ENCODE results near the gene PARVB.

DNA sequence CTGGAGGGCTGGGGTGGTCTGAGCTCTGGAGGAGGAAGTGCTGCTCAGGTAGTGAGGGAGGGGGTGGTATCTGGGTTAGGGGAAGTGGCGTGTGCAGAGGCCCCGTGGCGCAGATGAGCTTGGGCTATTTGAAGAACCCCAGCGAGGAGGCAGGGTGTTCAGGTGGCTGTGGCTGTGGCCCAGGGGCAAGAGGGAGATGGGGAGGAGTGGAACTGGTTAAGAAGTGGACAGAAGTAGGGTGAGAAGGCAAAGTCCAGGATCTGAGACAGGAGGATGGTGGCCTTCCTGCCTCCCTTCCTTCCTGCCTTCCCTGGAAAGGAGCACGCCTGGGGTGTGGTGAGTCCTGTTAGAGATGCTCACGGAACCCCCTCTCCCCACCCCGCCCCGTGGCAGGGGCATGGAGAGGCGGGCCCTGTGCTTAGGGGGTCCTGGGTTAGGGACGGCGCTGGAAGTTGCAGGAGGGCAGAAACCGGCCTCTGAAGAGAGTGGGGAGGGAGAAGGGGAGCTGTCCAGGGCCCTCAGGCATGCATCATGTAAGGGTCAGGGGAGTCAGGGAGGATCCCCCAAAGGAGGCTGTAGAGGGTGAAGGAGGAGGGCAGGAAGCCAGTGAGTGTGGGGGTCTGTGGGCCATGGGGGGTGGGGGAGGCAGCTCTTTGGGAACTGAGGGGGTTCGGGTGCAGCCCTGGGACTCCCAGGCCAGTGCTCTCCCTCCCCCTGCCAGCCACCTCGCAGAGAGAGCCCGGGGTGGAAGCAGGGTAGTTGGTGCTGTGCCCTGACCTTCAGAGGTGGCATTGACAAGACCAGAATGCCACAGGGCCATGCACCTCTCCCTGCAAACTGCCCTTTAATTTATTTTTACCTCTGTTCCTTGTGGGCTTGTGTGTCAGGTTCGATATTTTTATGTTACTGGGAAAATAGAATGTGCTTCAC is 92.9 kb downstream of the PARVB start:
- TF ChIP-seq, protein P1, sequence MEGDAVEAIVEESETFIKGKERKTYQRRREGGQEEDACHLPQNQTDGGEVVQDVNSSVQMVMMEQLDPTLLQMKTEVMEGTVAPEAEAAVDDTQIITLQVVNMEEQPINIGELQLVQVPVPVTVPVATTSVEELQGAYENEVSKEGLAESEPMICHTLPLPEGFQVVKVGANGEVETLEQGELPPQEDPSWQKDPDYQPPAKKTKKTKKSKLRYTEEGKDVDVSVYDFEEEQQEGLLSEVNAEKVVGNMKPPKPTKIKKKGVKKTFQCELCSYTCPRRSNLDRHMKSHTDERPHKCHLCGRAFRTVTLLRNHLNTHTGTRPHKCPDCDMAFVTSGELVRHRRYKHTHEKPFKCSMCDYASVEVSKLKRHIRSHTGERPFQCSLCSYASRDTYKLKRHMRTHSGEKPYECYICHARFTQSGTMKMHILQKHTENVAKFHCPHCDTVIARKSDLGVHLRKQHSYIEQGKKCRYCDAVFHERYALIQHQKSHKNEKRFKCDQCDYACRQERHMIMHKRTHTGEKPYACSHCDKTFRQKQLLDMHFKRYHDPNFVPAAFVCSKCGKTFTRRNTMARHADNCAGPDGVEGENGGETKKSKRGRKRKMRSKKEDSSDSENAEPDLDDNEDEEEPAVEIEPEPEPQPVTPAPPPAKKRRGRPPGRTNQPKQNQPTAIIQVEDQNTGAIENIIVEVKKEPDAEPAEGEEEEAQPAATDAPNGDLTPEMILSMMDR (IDR thresholded peaks at IDR 0.05; ENCODE audit: low read depth, low read length), result no peak
- TF ChIP-seq POLR2A (IDR thresholded peaks at IDR 0.05; ENCODE audit: extremely low read depth, insufficient read length), result no peak
